HG03571 (cell line): ENCODE measurements around the gene SLC52A1.
A peak's percentile ranks its signal among the peaks of the same experiment; 100 is the strongest.
"Not testable (repeated sequence)": the region's sequence is repeated elsewhere in the genome, so short reads cannot be mapped to it uniquely, and the experiment has no call there.

Source experiments
- ATAC-seq: cut with Tn5 transposase; IDR thresholded peaks from one replicate; pipeline ENCODE4 v1.9.1; 2021; ENCODE audit not compliant: unreplicated experiment

Gene SLC52A1

GRCh38 chr17:5031365-5032082 is 3.7 kb downstream of the SLC52A1 start:
- no peak for ATAC-seq

- not testable (repeated sequence) for ATAC-seq
Measured at GRCh38 chr17:5030168-5030567, 5.1 kb downstream of the SLC52A1 start.

- no peak for ATAC-seq
Measured at GRCh38 chr17:5027916-5028315, 7.3 kb downstream of the SLC52A1 start.

- ATAC-seq, result no peak
Measured at GRCh38 chr17:5027299-5027698, 7.9 kb downstream of the SLC52A1 start.

- ATAC-seq, result no peak
Measured at GRCh38 chr17:5024604-5025003, 10.6 kb downstream of the SLC52A1 start.

GRCh38 chr17:5023588-5024147 is 11.6 kb downstream of the SLC52A1 start:
- ATAC-seq, result no peak

- no peak for ATAC-seq
Measured at GRCh38 chr17:5022171-5022711, 13.0 kb downstream of the SLC52A1 start.

- ATAC-seq, result no peak
Measured at GRCh38 chr17:5020502-5021023, 14.7 kb downstream of the SLC52A1 start.

GRCh38 chr17:5019475-5019956 is 15.7 kb downstream of the SLC52A1 start:
- ATAC-seq, result no peak

GRCh38 chr17:5014357-5014756 is 20.9 kb downstream of the SLC52A1 start:
- no peak for ATAC-seq

- ATAC-seq, result no peak
Measured at GRCh38 chr17:5011928-5012327, 23.3 kb downstream of the SLC52A1 start.

- no peak for ATAC-seq
Measured at GRCh38 chr17:5003214-5003867, 31.9 kb downstream of the SLC52A1 start.

- ATAC-seq, result no peak
Measured at GRCh38 chr17:5002121-5002788, 33.0 kb downstream of the SLC52A1 start.

- no peak for ATAC-seq
Measured at GRCh38 chr17:5000237-5000639, 35.0 kb downstream of the SLC52A1 start.

GRCh38 chr17:4999430-5000093 is 35.7 kb downstream of the SLC52A1 start:
- ATAC-seq, result no peak

GRCh38 chr17:4998732-4999429 is 36.3 kb downstream of the SLC52A1 start:
- ATAC-seq, result no peak

- peak; percentile 4 for ATAC-seq
Measured at GRCh38 chr17:4998027-4998731, 37.0 kb downstream of the SLC52A1 start.

GRCh38 chr17:4997302-4998026 is 37.8 kb downstream of the SLC52A1 start, which contains the start of the genes INCA1 and KIF1C:
TSS of gene INCA1 (minus strand) at chr17:4997522. CDS start at chr17:4994437, 3,085 bp downstream.
TSS of gene KIF1C (plus strand) at chr17:4997950. CDS start at chr17:5000247, 2,297 bp downstream.
- ATAC-seq, result peak; percentile 84
